Testis (tissue), 3 donors: ENCODE measurements around the gene CLDN1. TPM values are rescaled to one million over a fixed set of nuclear protein-coding genes. Genes with fewer than 3 reads are reported as not detected.

ENCODE experiments used
- DNase-seq: peaks from one replicate; pipeline ENCODE4 v3.0.0-alpha.2; 2019
- H3K27ac ChIP-seq, 2 donors: fragments of 200-600 bp; sonication (generic); one replicate each; pipeline ENCODE4 v1.5.1; 2019
- H3K27me3 ChIP-seq: fragments of 200-600 bp; sonication (generic); one replicate; pipeline ENCODE4 v1.5.1; 2019
- H3K36me3 ChIP-seq: fragments of 200-600 bp; sonication (generic); one replicate; pipeline ENCODE4 v1.5.1; 2017; ENCODE audit warnings: low read depth; ENCODE audit errors: missing control alignments
- H3K4me1 ChIP-seq: fragments of 200-600 bp; sonication (generic); one replicate; pipeline ENCODE4 v1.5.1; 2019
- H3K4me3 ChIP-seq, 2 donors: fragments of 200-600 bp; sonication (generic); one replicate each; pipeline ENCODE4 v1.5.1; 2017 to 2019
- H3K9me3 ChIP-seq: fragments of 200-600 bp; sonication (generic); one replicate; pipeline ENCODE4 v1.5.1; 2017
- POLR2A ChIP-seq: fragments of 450-650 bp; IDR thresholded peaks from one replicate; pipeline ENCODE4 v1.6.1; 2017; ENCODE audit warnings: antibody characterized with exemption, mild to moderate bottlenecking, moderate library complexity
- WGBS, 2 donors: methylation state at CpG; one replicate each; pipeline ENCODE4 v1.1.5; 2018; 5-methylcytosine and 5-hydroxymethylcytosine counted together
- intact Hi-C: fragments of 100-400 bp; cut with DNase I; formaldehyde crosslinking; loops from one replicate; pipeline ENCODE4 v1.15.1; 2023; ENCODE audit warnings: low total_unique reads
- polyA plus RNA-seq: library from polyadenylated mRNA; stranded (reverse); fragments of 350-450 nt; fragmentation: Illumina TruSeq; extraction: RNeasy Lipid Tissue Mini Kit (QIAGEN cat#74804); gene quantifications from one replicate; pipeline ENCODE4 v1.2.3, GENCODE V29; 2014; ENCODE audit warnings: low read depth, low replicate concordance; ENCODE audit not compliant: insufficient read depth
- total RNA-seq, 2 donors: library from RNA; depleted of rRNA; stranded (reverse); fragments of >200 nt; gene quantifications; one replicate each; pipeline ENCODE4 v1.2.3, GENCODE V29; 2016
- TF ChIP-seq, protein P1 (sequence below), 3 experiments: fragments of 450-650 bp in 2 of 3; fragments of 200-600 bp in 1 of 3; sonication (generic) in 1 of 3; IDR thresholded peaks; one replicate each; pipeline ENCODE4 v1.5.1; 2016 to 2019; ENCODE audit warnings: antibody characterized with exemption in 3 of 3, mild to moderate bottlenecking in 2 of 3, moderate library complexity in 1 of 3

CLDN1 gene
- total and polyA plus RNA-seq, 3 donors from 2014 or later: 5.7 to 37.5 (median 37.1) TPM

DNA sequence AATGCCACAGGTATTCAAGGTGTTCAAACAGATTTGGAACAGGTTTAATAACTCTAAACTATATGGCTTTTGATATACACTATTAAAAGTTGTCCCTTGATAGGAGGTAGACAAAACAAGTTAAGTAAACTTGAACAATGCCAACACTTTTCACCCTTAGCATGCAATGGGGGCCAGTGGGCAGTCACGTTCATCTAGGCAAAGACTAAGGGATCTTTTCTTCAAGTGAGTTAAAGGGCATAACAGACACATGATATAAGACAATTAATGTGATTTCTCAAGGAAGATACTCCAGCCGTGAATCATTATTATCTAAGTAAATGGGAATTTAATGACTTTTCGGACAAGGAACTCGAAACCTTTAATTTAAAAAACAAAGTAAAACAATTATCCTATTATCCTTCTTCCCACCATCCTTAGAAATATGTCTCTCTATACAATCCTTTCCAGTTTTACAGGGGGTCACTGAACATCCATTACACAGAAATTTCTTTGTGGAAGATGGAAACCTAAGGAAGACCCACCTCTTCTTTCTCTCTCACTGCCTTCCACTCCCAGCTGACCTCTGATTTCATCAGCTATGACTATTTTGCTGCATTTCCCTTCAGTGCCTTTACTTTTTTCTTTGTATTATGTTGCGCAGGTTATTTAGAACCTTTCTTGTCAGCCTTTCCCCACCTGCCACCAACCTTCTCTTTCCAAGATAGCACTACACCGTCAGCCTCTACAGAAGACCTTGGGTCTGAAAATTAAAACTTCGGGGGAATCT, 1.5 kb downstream of the CLDN1 start:
- Histone ChIP-seq H3K9me3 (no peaks in the 10 kb centered on the region), H3K27me3 (no peaks in the 10 kb centered on the region), H3K4me1 (peaks cover 2% of the 10 kb centered on the region), H3K4me3 (peak overlapping the region in 1 of 2 donors; percentile 76), H3K27ac (no peak overlapping the region), H3K36me3 (no peaks in the 10 kb centered on the region)
- intact Hi-C loops: loop anchor here (10.0 kb wide), 1 partner anchor 96 kb away; no protein-coding TSS in a partner anchor
- WGBS, 2 donors: 60 to 62% methylated on average over 7 of the region's 7 CpGs
- TF ChIP-seq POLR2A: no peak
- TF ChIP-seq, protein P1, sequence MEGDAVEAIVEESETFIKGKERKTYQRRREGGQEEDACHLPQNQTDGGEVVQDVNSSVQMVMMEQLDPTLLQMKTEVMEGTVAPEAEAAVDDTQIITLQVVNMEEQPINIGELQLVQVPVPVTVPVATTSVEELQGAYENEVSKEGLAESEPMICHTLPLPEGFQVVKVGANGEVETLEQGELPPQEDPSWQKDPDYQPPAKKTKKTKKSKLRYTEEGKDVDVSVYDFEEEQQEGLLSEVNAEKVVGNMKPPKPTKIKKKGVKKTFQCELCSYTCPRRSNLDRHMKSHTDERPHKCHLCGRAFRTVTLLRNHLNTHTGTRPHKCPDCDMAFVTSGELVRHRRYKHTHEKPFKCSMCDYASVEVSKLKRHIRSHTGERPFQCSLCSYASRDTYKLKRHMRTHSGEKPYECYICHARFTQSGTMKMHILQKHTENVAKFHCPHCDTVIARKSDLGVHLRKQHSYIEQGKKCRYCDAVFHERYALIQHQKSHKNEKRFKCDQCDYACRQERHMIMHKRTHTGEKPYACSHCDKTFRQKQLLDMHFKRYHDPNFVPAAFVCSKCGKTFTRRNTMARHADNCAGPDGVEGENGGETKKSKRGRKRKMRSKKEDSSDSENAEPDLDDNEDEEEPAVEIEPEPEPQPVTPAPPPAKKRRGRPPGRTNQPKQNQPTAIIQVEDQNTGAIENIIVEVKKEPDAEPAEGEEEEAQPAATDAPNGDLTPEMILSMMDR (IDR thresholded peaks at IDR 0.05): no peak
- no peak for DNase-seq

DNA sequence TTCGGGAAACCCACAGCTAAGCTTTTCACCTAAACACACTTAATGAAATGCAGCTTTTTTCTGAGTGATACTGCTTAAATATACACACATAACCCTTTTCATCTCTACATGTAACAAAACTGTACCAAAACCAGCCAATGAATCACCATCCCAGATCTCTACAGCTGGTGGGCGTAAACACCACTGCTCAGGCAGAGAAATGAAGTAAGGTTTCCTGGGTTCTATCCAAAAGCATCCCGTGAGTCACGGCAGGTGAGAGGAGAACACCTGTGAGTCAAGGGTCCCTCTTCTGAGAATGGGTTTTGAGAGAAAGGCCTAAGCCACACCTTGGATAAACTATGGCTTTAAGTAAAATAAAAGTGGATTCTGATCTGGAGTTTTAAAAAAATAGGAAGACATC, 2.6 kb downstream of the CLDN1 start:
- Histone ChIP-seq H3K36me3 (no peaks in the 10 kb centered on the region), H3K27me3 (no peaks in the 10 kb centered on the region), H3K4me1 (peaks cover 2% of the 10 kb centered on the region), H3K9me3 (no peaks in the 10 kb centered on the region), H3K27ac (no peak overlapping the region), H3K4me3 (peak overlapping the region in 1 of 2 donors; percentile 76)
- intact Hi-C loops: loop anchor here (10.0 kb wide), 1 partner anchor 95 kb away; no protein-coding TSS in a partner anchor
- DNase-seq: no peak
- 61 to 66% methylated on average over 4 of the region's 4 CpGs for WGBS, 2 donors
- TF ChIP-seq POLR2A: no peak
- TF ChIP-seq, protein P1 (IDR thresholded peaks at IDR 0.05): no peak

DNA sequence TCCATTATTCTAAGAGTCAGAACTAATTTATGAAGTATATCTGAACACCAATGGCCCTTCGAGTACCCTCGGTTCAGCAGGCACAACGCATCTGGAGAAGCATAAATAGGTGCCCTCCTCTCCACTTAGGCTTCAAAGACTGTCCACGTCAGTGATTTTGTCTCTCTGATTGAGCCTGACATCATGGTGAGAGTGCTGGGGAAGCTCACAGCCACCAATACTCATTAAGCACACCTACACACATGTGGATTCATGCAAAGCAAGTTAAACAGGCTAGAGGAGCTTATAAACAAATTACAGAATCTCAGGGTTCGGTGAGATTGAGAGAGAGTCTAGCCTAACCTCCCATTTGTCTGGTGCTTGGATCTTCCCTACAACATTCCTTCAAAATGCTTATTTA, 3.6 kb downstream of the CLDN1 start:
- peaks cover 2% of the 10 kb centered on the region for H3K4me1 ChIP-seq
- DNase-seq: no peak
- H3K27ac ChIP-seq: no peak overlapping the region
- no peaks in the 10 kb centered on the region for H3K27me3 ChIP-seq
- no peaks in the 10 kb centered on the region for H3K9me3 ChIP-seq
- H3K4me3 ChIP-seq: no peak overlapping the region
- 82 to 85% methylated on average over 5 of the region's 5 CpGs for WGBS, 2 donors
- intact Hi-C loops: no loop called here
- no peaks in the 10 kb centered on the region for H3K36me3 ChIP-seq
- TF ChIP-seq, protein P1 (IDR thresholded peaks at IDR 0.05): no peak
- no peak for TF ChIP-seq POLR2A

DNA sequence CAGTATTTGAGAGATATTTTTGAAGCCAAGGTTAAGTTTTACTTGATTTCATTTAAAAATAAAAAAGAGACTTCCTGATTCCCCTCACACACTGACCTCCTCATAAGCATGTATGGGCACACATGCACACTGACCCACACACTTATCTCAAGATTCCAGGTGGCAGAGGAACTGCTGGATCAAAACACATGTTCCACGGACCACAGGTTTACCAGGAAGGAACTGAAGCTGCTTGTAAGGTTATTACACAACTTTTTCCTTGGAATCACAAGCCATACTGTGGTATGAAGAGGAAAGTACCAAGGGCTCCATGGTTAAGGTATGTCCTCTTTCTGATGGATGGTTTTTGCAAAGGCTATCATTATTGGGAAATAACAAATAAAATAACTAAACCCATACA, 7.5 kb downstream of the CLDN1 start:
- Histone ChIP-seq H3K4me1 (no peaks in the 10 kb centered on the region), H3K4me3 (no peak overlapping the region), H3K27ac (no peak overlapping the region), H3K9me3 (no peaks in the 10 kb centered on the region), H3K27me3 (no peaks in the 10 kb centered on the region), H3K36me3 (no peaks in the 10 kb centered on the region)
- WGBS, 2 donors: 75 to 95% methylated on average over 1 of the region's 1 CpG
- TF ChIP-seq, protein P1 (IDR thresholded peaks at IDR 0.05): no peak
- no peak for TF ChIP-seq POLR2A
- intact Hi-C loops: no loop called here
- no peak for DNase-seq

DNA sequence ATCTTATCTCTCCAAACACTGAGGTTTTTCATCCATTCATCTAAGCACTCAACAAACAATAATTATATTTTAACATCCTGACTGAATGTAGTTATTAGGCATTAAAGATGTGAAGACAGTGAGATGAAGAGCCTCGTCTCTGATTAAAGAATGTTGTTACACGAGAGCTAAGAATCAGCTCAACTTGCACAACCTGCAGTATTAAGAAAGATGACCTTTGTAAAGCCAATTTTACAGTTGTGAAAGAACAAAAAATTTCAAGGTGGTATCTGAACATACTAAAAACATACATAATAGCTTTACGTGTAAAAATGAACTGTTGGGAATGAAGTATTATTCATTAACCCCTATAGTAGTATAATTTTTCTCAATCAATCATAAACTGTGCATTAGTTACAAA, 12.8 kb downstream of the CLDN1 start:
- DNase-seq: no peak
- 56 to 67% methylated on average over 3 of the region's 3 CpGs for WGBS, 2 donors
- TF ChIP-seq POLR2A: no peak
- TF ChIP-seq, protein P1 (IDR thresholded peaks at IDR 0.05): no peak
- Histone ChIP-seq H3K27ac (no peak overlapping the region), H3K9me3 (no peaks in the 10 kb centered on the region), H3K36me3 (no peaks in the 10 kb centered on the region), H3K4me1 (no peaks in the 10 kb centered on the region), H3K27me3 (no peaks in the 10 kb centered on the region), H3K4me3 (no peak overlapping the region)
- intact Hi-C loops: no loop called here
